Stimulated activated effector memory CD8-positive, alpha-beta T cell treated with anti-CD3 and anti-CD28 coated beads, Interleukin-12 subunit alpha, Interleukin-12 subunit beta, amount 100 ng/mL, for 72 hours (primary cell): ENCODE measurements around the gene PKD1.
"Not testable (repeated sequence)": the region's sequence is repeated elsewhere in the genome, so short reads cannot be mapped to it uniquely, and the experiment has no call there.

Source experiments
- ATAC-seq: fragments of 150-1000 bp; cut with Tn5 transposase; 2 replicates; pipeline ENCODE4 v1.10.0; 2021
- DNase-seq, 2 donors: peaks; one replicate each; pipeline ENCODE4 v3.0.0; 2021 to 2022; ENCODE audit warnings: low spot score in 2 of 2
- H3K27ac Mint-ChIP-seq: one replicate; pipeline ENCODE4 v1.8.0; 2022; ENCODE audit warnings: mild to moderate bottlenecking, mixed read lengths
- H3K36me3 Mint-ChIP-seq: one replicate; pipeline ENCODE4 v1.8.0; 2022; ENCODE audit warnings: mild to moderate bottlenecking, mixed read lengths
- H3K4me1 Mint-ChIP-seq: one replicate; pipeline ENCODE4 v1.8.0; 2022; ENCODE audit warnings: mixed read lengths
- H3K4me3 Mint-ChIP-seq: one replicate; pipeline ENCODE4 v1.8.0; 2022; ENCODE audit warnings: mild to moderate bottlenecking, mixed read lengths
- H3K9me3 Mint-ChIP-seq: one replicate; pipeline ENCODE4 v1.8.0; 2022; ENCODE audit warnings: mixed read lengths

The PKD1 gene

DNA sequence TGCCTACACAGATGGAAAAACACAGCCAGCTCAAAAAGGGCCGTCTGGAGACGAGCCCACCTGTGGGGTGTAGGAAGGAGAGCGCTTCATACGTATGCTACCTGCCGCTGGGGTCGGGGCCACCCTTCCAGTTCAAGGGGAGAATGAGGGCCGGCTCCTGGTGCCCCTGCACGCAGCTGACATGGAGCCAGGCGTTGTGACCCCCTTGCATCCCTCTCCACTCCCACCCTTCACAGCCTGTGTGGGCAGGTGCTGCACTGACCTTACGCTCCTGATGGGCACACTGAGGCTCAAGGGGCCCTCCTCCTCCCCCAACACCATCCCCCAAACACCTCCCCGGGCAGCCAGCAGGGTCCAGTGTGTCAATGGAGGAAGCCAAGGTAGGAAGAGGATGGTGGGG is 10.1 kb downstream of the PKD1 start:
- H3K4me3 Mint-ChIP-seq, H3K36me3 Mint-ChIP-seq, H3K9me3 Mint-ChIP-seq, ATAC-seq, H3K27ac Mint-ChIP-seq, DNase-seq: not testable (repeated sequence)
- H3K4me1 Mint-ChIP-seq, result peaks cover 17% of the 10 kb centered on the region

DNA sequence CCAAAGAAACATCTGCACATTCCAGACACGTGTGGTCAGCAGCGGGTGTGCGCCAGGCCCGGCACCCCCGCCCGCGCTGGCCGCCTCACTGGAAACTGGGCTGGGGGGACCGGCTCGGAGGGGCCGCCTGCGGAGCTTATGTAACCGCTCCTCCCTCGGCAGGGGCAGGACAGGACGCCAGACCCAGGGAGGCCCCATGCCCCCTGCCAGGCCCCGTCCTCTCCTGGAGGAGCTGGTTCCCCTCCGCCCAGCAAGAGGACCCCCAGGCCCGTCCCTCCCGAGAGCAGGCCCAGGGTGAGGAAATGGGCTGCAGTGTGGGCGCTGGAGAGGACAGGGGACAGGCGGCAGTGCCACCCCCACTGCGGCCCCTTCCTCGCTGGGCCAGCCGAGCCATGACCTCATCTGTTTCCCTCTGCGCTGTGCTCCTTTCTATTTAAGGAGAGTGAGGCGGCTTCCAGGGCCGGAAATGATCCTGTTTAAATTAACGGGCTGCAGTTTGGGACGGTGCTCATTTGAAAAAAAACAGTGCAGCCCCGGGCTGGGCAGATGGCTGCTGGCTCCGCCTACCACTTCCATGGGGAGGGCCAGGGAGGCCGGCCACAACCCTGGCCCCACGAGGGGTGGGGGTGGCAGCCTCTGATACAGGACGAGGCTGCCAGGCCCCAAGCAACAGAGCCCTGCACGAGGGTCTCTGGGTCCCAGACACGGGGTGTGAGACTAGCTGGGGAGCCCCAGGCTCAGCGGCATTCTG is 10.8 kb downstream of the PKD1 start:
- not testable (repeated sequence) for DNase-seq, H3K36me3 Mint-ChIP-seq, H3K4me3 Mint-ChIP-seq, ATAC-seq, H3K9me3 Mint-ChIP-seq, H3K27ac Mint-ChIP-seq
- peaks cover 22% of the 10 kb centered on the region for H3K4me1 Mint-ChIP-seq

DNA sequence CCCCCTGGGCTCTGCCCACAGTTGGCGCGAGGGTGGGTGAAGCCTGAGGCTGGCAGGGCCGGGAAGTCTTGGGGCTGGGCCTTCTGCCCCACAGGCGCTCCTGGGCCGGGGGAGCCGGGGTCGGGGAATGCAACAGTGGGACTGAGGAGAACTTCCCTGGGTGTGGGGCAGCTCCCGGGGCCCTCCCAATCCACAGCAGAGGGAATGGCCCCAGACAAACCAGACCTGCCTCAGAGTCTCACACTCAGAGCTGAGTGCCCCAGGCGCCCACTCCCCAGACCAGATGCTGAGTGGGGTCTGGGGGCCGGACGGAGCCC is 11.4 kb downstream of the PKD1 start:
- not testable (repeated sequence) for H3K9me3 Mint-ChIP-seq, H3K36me3 Mint-ChIP-seq, DNase-seq, H3K4me3 Mint-ChIP-seq, ATAC-seq, H3K27ac Mint-ChIP-seq
- peaks cover 22% of the 10 kb centered on the region for H3K4me1 Mint-ChIP-seq

- DNase-seq, H3K4me3 Mint-ChIP-seq, ATAC-seq, H3K36me3 Mint-ChIP-seq, H3K9me3 Mint-ChIP-seq, H3K27ac Mint-ChIP-seq: not testable (repeated sequence)
- peaks cover 22% of the 10 kb centered on the region for H3K4me1 Mint-ChIP-seq
These were observed 11.9 kb downstream of the PKD1 start for GRCh38 chr16:2123706-2124376.

DNA sequence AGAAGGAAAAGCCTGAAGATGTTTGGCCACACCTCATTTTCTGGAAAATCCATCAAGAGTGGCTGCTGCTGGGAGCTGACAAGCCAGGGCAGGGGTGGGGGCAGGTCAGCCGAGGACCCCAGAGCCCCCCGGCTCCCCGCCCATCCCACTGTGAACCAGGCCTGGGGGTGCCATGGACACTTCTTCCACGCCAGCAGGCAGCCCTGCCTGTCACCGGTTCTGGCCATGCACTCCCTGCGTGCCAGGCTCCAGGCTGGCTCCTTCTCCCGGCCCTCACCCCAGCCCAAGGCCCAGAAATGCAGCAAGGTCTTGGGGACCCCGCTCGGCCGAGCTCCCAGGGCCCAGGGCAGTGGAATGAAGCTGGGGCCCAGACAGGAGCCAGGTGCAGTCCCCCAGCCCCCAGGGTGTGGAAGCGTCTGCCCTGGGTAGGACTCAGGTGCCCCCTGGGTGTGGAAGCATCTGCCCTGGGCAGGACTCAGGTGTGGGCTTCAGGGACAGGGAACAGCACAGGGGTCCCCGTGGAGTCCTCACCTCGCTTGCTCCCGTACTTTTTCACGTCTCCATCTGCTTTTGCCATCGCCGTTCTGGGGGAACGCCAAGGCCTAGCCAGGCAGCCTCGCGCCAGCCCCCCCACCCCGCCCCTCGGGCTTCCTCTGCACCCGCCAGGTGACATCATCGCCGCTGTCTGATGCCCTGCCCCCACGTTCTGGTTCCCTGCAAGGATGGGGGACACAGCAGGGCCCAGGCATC is 12.6 kb downstream of the PKD1 start:
- not testable (repeated sequence) for H3K27ac Mint-ChIP-seq

GRCh38 chr16:2122429-2122828 is 13.3 kb downstream of the PKD1 start:
- H3K4me1 Mint-ChIP-seq, result peaks cover 15% of the 10 kb centered on the region
- H3K27ac Mint-ChIP-seq, result no peak overlapping the region
- DNase-seq (no peak), ATAC-seq (no peak)
- H3K4me3 Mint-ChIP-seq, result no peak overlapping the region
- no peaks in the 10 kb centered on the region for H3K36me3 Mint-ChIP-seq
- no peaks in the 10 kb centered on the region for H3K9me3 Mint-ChIP-seq

More for the DNA sequence above, 12.6 kb downstream of the PKD1 start:
- not testable (repeated sequence) for H3K36me3 Mint-ChIP-seq, H3K9me3 Mint-ChIP-seq, H3K4me3 Mint-ChIP-seq, ATAC-seq, DNase-seq
- H3K4me1 Mint-ChIP-seq, result peaks cover 16% of the 10 kb centered on the region

GRCh38 chr16:2121853-2122252 is 13.8 kb downstream of the PKD1 start:
- no peak overlapping the region for H3K27ac Mint-ChIP-seq
- no peak overlapping the region for H3K4me3 Mint-ChIP-seq
- no peak for DNase-seq
- H3K4me1 Mint-ChIP-seq, result peaks cover 15% of the 10 kb centered on the region
- no peaks in the 10 kb centered on the region for H3K36me3 Mint-ChIP-seq
- peak; percentile 8 for ATAC-seq
- H3K9me3 Mint-ChIP-seq, result no peaks in the 10 kb centered on the region

DNA sequence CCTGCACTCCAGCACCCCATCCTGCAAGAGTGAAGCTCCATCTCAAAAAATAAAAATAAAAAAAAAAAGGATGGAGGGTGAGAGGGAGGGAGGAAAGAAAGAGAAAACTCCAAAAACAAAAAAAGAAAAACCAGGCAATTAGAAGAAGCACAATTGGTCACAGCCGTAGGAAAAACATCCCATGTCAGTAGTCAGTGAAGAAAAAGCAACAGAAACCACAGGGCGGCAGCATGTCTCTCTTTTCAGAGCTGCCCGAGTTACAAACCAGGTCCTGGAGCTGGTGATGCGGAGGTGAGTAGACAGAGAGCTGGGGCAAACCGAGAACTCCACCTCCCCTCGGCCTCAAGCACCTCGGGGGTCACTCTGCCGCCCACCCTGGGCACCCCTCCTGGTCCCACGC is 14.4 kb downstream of the PKD1 start:
- ATAC-seq, result peak; percentile 71
- H3K4me1 Mint-ChIP-seq, result peaks cover 15% of the 10 kb centered on the region
- DNase-seq, H3K36me3 Mint-ChIP-seq, H3K4me3 Mint-ChIP-seq, H3K27ac Mint-ChIP-seq, H3K9me3 Mint-ChIP-seq: not testable (repeated sequence)

GRCh38 chr16:2117960-2118722 is 17.6 kb downstream of the PKD1 start:
- H3K4me3 Mint-ChIP-seq, H3K4me1 Mint-ChIP-seq, H3K27ac Mint-ChIP-seq, DNase-seq, H3K9me3 Mint-ChIP-seq, ATAC-seq, H3K36me3 Mint-ChIP-seq: not testable (repeated sequence)

DNA sequence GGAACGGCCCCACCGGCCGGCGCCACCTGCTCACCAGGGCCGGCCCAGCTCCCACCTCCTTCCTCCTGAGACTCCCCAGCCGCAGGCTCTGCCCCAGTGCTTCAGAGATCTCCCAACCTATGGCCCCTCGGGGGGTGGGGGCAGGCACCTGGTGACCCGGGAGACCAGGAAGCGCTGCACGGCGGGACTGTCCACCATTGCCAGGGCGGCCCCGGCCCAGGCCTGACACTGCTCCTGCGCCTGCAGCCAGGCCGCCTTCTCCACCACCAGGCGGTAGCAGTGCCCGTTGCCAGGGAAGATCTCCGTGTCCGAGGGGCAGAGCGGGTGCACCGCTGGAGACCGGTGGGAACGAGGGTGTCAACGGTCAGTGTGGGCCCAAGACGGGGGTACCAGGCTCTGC is 18.4 kb downstream of the PKD1 start:
- not testable (repeated sequence) for H3K27ac Mint-ChIP-seq, DNase-seq, H3K4me1 Mint-ChIP-seq, ATAC-seq, H3K9me3 Mint-ChIP-seq, H3K36me3 Mint-ChIP-seq, H3K4me3 Mint-ChIP-seq

GRCh38 chr16:2116428-2116827 is 19.3 kb downstream of the PKD1 start:
- not testable (repeated sequence) for H3K36me3 Mint-ChIP-seq, DNase-seq, H3K4me3 Mint-ChIP-seq, ATAC-seq, H3K27ac Mint-ChIP-seq, H3K9me3 Mint-ChIP-seq, H3K4me1 Mint-ChIP-seq

- no peak overlapping the region for H3K27ac Mint-ChIP-seq
- H3K9me3 Mint-ChIP-seq, result no peaks in the 10 kb centered on the region
- H3K4me3 Mint-ChIP-seq, result no peak overlapping the region
- peaks cover 4% of the 10 kb centered on the region for H3K4me1 Mint-ChIP-seq
- DNase-seq (no peak), ATAC-seq (no peak)
- peaks cover 4% of the 10 kb centered on the region for H3K36me3 Mint-ChIP-seq
These were observed 20.1 kb downstream of the PKD1 start for GRCh38 chr16:2115591-2115973.

DNA sequence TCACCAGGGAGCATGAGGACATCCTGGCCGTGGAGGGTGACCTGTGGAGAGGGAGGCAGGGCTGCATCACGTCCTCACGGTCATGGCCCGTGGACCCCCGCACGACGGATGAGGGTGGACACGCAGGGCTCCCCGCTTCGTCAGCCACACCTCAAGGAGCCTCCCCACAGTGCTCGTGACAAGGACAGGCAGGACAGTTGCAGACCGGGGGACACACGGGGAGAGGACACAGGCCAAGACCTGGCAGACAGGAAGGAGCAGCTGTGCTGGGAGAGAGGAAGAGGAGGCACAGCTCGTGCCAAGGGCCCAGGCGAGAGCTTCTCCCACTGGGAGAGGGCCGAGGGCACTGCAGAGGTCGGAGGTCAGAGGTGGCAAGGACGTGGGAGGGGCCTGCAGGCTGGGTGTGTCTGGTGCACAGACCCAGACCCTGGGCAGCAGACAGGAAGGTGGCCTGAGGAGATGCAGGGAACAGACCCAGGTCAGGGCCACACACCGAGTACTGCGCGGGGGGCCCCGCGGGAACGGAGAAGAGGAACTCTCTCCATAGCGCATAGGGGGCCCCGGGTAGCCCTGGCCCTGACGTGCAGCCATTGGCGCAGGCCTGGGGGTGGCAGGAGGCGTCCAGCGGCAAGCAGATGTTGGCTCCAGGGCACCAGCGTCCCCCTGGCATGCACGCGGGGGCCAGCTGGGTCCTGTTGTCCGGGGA is 20.7 kb downstream of the PKD1 start:
- H3K27ac Mint-ChIP-seq, H3K36me3 Mint-ChIP-seq, ATAC-seq, H3K9me3 Mint-ChIP-seq, H3K4me1 Mint-ChIP-seq, DNase-seq, H3K4me3 Mint-ChIP-seq: not testable (repeated sequence)

DNA sequence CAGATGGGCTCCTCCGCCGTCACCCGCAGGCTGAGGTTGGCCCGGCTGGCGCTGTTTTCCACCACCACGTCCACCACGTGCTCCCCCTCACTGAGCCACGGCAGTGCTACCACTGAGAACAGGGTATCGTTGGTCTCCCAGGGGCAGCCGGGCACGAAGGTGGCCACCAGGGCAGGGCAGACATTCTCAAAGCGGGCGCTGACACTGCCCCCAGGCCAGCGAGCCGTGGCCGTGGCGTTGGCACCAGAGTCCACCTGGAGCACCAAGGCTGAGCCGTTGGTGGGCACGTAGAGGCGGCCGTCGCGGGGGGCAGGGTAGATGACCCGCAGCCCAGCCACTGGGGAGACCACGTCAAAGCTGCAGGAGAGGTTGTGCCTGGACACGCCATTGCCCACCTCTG is 21.5 kb downstream of the PKD1 start:
- not testable (repeated sequence) for H3K4me1 Mint-ChIP-seq, DNase-seq, H3K9me3 Mint-ChIP-seq, H3K4me3 Mint-ChIP-seq, H3K27ac Mint-ChIP-seq, ATAC-seq
- H3K36me3 Mint-ChIP-seq, result peaks cover 12% of the 10 kb centered on the region
